ENCODE results near the gene TRAPPC2L.

DNA sequence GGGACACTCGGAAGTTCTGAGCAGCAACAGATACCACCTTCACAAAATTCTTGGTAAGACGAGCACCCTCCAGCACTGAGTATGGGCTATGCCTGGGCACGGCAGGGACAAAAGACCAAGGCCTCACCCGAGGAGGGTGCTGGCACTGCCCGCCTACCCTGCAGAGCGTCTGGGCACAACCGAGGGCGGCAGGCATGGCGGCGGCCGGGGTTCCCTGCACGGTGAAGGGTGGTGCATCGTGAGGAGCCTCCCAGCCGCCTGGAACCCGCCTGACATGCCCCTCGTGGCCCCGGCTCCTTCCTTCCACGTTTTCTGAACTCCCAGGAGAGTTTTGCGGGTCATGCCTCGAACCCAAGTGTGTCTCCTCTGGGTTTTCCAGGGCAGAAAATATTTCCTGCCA lies 19.1 kb upstream of the TRAPPC2L start:
- TF ChIP-seq RFXAP (CRISPR knock-in tag; IDR thresholded peaks at IDR 0.05; ENCODE audit: borderline replicate concordance), result no peak
- TF ChIP-seq, protein P1, sequence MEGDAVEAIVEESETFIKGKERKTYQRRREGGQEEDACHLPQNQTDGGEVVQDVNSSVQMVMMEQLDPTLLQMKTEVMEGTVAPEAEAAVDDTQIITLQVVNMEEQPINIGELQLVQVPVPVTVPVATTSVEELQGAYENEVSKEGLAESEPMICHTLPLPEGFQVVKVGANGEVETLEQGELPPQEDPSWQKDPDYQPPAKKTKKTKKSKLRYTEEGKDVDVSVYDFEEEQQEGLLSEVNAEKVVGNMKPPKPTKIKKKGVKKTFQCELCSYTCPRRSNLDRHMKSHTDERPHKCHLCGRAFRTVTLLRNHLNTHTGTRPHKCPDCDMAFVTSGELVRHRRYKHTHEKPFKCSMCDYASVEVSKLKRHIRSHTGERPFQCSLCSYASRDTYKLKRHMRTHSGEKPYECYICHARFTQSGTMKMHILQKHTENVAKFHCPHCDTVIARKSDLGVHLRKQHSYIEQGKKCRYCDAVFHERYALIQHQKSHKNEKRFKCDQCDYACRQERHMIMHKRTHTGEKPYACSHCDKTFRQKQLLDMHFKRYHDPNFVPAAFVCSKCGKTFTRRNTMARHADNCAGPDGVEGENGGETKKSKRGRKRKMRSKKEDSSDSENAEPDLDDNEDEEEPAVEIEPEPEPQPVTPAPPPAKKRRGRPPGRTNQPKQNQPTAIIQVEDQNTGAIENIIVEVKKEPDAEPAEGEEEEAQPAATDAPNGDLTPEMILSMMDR (CRISPR knock-in tag; IDR thresholded peaks at IDR 0.05), result no peak
- TF ChIP-seq FOXK2 (IDR thresholded peaks at IDR 0.05), result no peak
- TF ChIP-seq, protein P2, sequence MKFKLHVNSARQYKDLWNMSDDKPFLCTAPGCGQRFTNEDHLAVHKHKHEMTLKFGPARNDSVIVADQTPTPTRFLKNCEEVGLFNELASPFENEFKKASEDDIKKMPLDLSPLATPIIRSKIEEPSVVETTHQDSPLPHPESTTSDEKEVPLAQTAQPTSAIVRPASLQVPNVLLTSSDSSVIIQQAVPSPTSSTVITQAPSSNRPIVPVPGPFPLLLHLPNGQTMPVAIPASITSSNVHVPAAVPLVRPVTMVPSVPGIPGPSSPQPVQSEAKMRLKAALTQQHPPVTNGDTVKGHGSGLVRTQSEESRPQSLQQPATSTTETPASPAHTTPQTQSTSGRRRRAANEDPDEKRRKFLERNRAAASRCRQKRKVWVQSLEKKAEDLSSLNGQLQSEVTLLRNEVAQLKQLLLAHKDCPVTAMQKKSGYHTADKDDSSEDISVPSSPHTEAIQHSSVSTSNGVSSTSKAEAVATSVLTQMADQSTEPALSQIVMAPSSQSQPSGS (CRISPR knock-in tag; IDR thresholded peaks at IDR 0.05), result no peak

Data from HepG2 (cell line).